HepG2 (cell line): Measurements from ENCODE around the gene ZDHHC14. TPM values are rescaled to one million over a fixed set of nuclear protein-coding genes. Genes with fewer than 3 reads are reported as not detected.

Experiments
- BRCA1 ChIP-seq: sonication (generic); formaldehyde crosslinking; IDR thresholded peaks from 2 replicates; pipeline ENCODE4 v1.4.0; 2020; ENCODE audit warnings: missing genetic modification reagents
- CBFB ChIP-seq: sonication (generic); formaldehyde crosslinking; IDR thresholded peaks from 2 replicates; pipeline ENCODE4 v1.4.0; 2020; ENCODE audit warnings: missing genetic modification reagents
- ELF1 ChIP-seq: sonication (generic); formaldehyde crosslinking; IDR thresholded peaks from 2 replicates; pipeline ENCODE4 v1.4.0; 2020; ENCODE audit warnings: missing genetic modification reagents
- EP300 ChIP-seq, 3 experiments: sonication (generic) in 1 of 3; formaldehyde crosslinking in 1 of 3; IDR thresholded peaks; 2 replicates each; pipeline versions ENCODE4 v1.5.1 to v1.6.1; 2011 to 2020; ENCODE audit warnings: low read depth in 2 of 3, low read length in 2 of 3, borderline replicate concordance in 1 of 3, improper control_type of control experiment in 1 of 3, mild to moderate bottlenecking in 1 of 3, missing genetic modification reagents in 1 of 3, moderate library complexity in 1 of 3
- FLYWCH1 ChIP-seq: sonication (generic); formaldehyde crosslinking; IDR thresholded peaks from 2 replicates; pipeline ENCODE4 v1.8.1; 2023; ENCODE audit warnings: mild to moderate bottlenecking, missing genetic modification reagents
- GTF3A ChIP-seq: sonication (generic); formaldehyde crosslinking; conservative IDR thresholded peaks from 2 replicates; pipeline ENCODE4 v1.4.0; 2020; ENCODE audit warnings: mild to moderate bottlenecking, missing genetic modification reagents
- HINFP ChIP-seq: sonication (generic); formaldehyde crosslinking; IDR thresholded peaks from 2 replicates; pipeline ENCODE4 v1.4.0; 2020; ENCODE audit warnings: low read depth, mild to moderate bottlenecking, missing genetic modification reagents
- HNF4A ChIP-seq: sonication (generic); formaldehyde crosslinking; IDR thresholded peaks from 2 replicates; pipeline ENCODE4 v1.4.0; 2020; ENCODE audit warnings: missing genetic modification reagents
- HOXA5 ChIP-seq: sonication (generic); formaldehyde crosslinking; IDR thresholded peaks from 2 replicates; pipeline ENCODE4 v1.4.0; 2020; ENCODE audit warnings: missing genetic modification reagents
- IRF1 ChIP-seq: sonication (generic); formaldehyde crosslinking; IDR thresholded peaks from 2 replicates; pipeline ENCODE4 v1.4.0; 2020; ENCODE audit warnings: low read depth, mild to moderate bottlenecking, missing genetic modification reagents
- NFKB2 ChIP-seq: sonication (generic); formaldehyde crosslinking; IDR thresholded peaks from 2 replicates; pipeline ENCODE4 v1.4.0; 2020; ENCODE audit warnings: missing genetic modification reagents, borderline replicate concordance
- NFRKB ChIP-seq: fragments of 450-650 bp; IDR thresholded peaks from 2 replicates; pipeline ENCODE4 v1.6.1; 2017
- NPAS2 ChIP-seq: sonication (generic); formaldehyde crosslinking; IDR thresholded peaks from 2 replicates; pipeline ENCODE4 v1.8.0; 2022; ENCODE audit warnings: mild to moderate bottlenecking, missing genetic modification reagents, borderline replicate concordance
- ONECUT2 ChIP-seq: sonication (generic); formaldehyde crosslinking; IDR thresholded peaks from 2 replicates; pipeline ENCODE4 v1.4.0; 2020; ENCODE audit warnings: missing genetic modification reagents
- SMAD1 ChIP-seq: sonication (generic); formaldehyde crosslinking; IDR thresholded peaks from 2 replicates; pipeline ENCODE4 v1.4.0; 2020; ENCODE audit warnings: missing genetic modification reagents, low read depth, mild to moderate bottlenecking, borderline replicate concordance
- ZBTB33 ChIP-seq: sonication (generic); formaldehyde crosslinking; IDR thresholded peaks from 2 replicates; pipeline ENCODE4 v1.4.0; 2020; ENCODE audit warnings: missing genetic modification reagents
- ZNF383 ChIP-seq: sonication (generic); formaldehyde crosslinking; IDR thresholded peaks from 2 replicates; pipeline ENCODE4 v1.4.0; 2020; ENCODE audit warnings: missing genetic modification reagents, mild to moderate bottlenecking, borderline replicate concordance
- ZNF598 ChIP-seq: sonication (generic); formaldehyde crosslinking; IDR thresholded peaks from 2 replicates; pipeline ENCODE4 v1.5.1; 2020; ENCODE audit warnings: mild to moderate bottlenecking, missing genetic modification reagents, borderline replicate concordance
- ZNF616 ChIP-seq: sonication (generic); formaldehyde crosslinking; IDR thresholded peaks from 2 replicates; pipeline ENCODE4 v1.5.0; 2020; ENCODE audit warnings: low read depth, mild to moderate bottlenecking, missing genetic modification reagents
- polyA plus RNA-seq, 8 experiments: library from polyadenylated mRNA; depleted of rRNA in 3 of 8; stranded (reverse) in 7 of 8; unstranded in 1 of 8; fragments of >200 nt; fragmentation: Illumina TruSeq in 4 of 8; extraction: Trizol in 4 of 8; gene quantifications; 2 replicates each; pipeline versions ENCODE4 v1.2.1 to v1.2.3, GENCODE V29; 2011 to 2016; ENCODE audit warnings: low read depth in 4 of 8, missing spikeins in 1 of 8, mixed read lengths in 1 of 8; ENCODE audit not compliant: insufficient read depth in 1 of 8
- total RNA-seq, 5 experiments: library from RNA; depleted of rRNA; stranded (reverse); fragments of >200 nt; fragmentation: Illumina TruSeq; extraction: Trizol; gene quantifications; 2 replicates each; pipeline ENCODE4 v1.2.3, GENCODE V29; 2016; ENCODE audit warnings: low read depth in 1 of 5
- TF ChIP-seq, protein P1 (sequence below): sonication (generic); formaldehyde crosslinking; IDR thresholded peaks from 2 replicates; pipeline ENCODE4 v1.4.0; 2020; ENCODE audit warnings: missing genetic modification reagents, mild to moderate bottlenecking, borderline replicate concordance
- TF ChIP-seq, protein P2 (sequence below): IDR thresholded peaks from 2 replicates; pipeline ENCODE4 v1.6.1; 2016

ZDHHC14 gene
- total and polyA plus RNA-seq, 2 of the 13 experiments (the other 11 are each of a cell fraction or from before 2014, with no cell fraction given): 3.7 to 9.5 TPM

DNA sequence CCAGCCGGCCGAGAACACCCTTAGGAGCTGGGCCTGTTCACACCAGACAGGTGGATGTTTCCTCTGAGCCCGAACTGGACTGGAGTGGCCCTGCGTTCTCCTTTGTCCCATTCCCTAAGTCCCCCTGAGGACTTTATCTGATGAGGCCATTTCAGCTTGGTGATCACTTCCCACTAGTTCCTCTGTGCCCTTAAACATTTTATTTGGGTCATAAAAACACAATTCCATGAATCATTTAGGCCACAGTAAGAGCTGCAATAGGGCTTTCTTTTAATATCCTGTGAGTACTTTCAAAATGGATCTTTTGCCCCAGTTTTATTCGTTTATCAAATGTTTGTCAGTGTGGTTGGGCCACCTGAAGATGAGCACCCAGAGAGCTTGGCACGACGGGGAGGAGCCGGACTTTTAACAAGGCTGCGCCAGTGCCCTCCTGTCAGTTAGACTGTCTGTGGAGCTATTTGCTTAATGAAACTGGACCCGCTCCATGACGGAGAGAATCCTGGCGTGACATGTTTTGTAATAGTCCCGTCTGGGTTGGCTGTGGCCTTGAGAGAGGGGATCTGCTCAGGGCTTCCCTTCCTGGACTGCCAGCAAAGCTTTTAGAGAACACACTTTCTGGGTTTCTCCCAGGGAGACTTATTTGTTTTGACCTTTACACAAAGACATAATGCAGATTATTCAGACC, 53.5 kb downstream of the ZDHHC14 start (continued):
- TF ChIP-seq NFKB2 (CRISPR knock-in tag): no peak
- TF ChIP-seq, protein P1, sequence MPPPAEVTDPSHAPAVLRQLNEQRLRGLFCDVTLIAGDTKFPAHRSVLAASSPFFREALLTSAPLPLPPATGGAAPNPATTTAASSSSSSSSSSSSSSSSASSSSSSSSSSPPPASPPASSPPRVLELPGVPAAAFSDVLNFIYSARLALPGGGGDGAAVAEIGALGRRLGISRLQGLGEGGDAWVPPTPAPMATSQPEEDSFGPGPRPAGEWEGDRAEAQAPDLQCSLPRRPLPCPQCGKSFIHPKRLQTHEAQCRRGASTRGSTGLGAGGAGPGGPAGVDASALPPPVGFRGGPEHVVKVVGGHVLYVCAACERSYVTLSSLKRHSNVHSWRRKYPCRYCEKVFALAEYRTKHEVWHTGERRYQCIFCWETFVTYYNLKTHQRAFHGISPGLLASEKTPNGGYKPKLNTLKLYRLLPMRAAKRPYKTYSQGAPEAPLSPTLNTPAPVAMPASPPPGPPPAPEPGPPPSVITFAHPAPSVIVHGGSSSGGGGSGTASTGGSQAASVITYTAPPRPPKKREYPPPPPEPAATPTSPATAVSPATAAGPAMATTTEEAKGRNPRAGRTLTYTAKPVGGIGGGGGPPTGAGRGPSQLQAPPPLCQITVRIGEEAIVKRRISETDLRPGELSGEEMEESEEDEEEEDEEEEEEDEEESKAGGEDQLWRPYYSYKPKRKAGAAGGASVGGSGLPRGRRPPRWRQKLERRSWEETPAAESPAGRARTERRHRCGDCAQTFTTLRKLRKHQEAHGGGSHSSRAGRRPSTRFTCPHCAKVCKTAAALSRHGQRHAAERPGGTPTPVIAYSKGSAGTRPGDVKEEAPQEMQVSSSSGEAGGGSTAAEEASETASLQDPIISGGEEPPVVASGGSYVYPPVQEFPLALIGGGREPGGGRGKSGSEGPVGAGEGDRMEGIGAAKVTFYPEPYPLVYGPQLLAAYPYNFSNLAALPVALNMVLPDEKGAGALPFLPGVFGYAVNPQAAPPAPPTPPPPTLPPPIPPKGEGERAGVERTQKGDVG (CRISPR knock-in tag): 0 out of 2 replicates have a peak, but pooled peaks have one; percentile 25
- TF ChIP-seq GTF3A: no peak
- no peak for TF ChIP-seq NPAS2 (CRISPR knock-in tag)
- TF ChIP-seq IRF1 (CRISPR knock-in tag): no peak
- TF ChIP-seq ZNF616: no peak
- TF ChIP-seq ZNF598 (CRISPR knock-in tag): 0 out of 2 replicates have a peak, but pooled peaks have one; percentile 50
- no peak for TF ChIP-seq HOXA5
- 0 out of 2 replicates have a peak, but pooled peaks have one; percentile 20 for TF ChIP-seq ZBTB33 (CRISPR knock-in tag)
- TF ChIP-seq FLYWCH1 (CRISPR knock-in tag): no peak
- TF ChIP-seq BRCA1 (CRISPR knock-in tag): no peak
- no peak for TF ChIP-seq HINFP (CRISPR knock-in tag)
- TF ChIP-seq SMAD1: 0 out of 2 replicates have a peak, but pooled peaks have one; percentile 23
- peak; percentile 25; the same call in 1 of the 2 replicates for TF ChIP-seq ELF1 (CRISPR knock-in tag)
- peak; percentile 62 for TF ChIP-seq HNF4A (CRISPR knock-in tag)
- TF ChIP-seq, protein P2, sequence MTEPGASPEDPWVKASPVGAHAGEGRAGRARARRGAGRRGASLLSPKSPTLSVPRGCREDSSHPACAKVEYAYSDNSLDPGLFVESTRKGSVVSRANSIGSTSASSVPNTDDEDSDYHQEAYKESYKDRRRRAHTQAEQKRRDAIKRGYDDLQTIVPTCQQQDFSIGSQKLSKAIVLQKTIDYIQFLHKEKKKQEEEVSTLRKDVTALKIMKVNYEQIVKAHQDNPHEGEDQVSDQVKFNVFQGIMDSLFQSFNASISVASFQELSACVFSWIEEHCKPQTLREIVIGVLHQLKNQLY: no peak
- TF ChIP-seq CBFB: no peak
- peak in 1 of 2 experiments; percentile 61; a peak in 2 of 4 replicates for TF ChIP-seq EP300 (IDR thresholded peaks at IDR 0.05; ENCODE audit: low read depth in 2 of 2, low read length in 2 of 2)
- no peak for TF ChIP-seq EP300 (CRISPR knock-in tag; IDR thresholded peaks at IDR 0.05; ENCODE audit: borderline replicate concordance)
- no peak for TF ChIP-seq ZNF383 (CRISPR knock-in tag)
- TF ChIP-seq NFRKB: no peak
- TF ChIP-seq ONECUT2 (CRISPR knock-in tag): no peak
